Neural progenitor cell (in vitro differentiated cells): ENCODE results near the gene NDUFA8. TPM values are rescaled to one million over a fixed set of nuclear protein-coding genes. Genes with fewer than 3 reads are reported as not detected.

ENCODE experiments used
- DNase-seq: peaks from one replicate; pipeline ENCODE4 v3.0.0-alpha.2; 2016; ENCODE audit warnings: low spot score
- H2AFZ ChIP-seq: fragments of 200-600 bp; sonication (generic); replicated peaks from 2 replicates; pipeline ENCODE4 v1.6.1; 2016; ENCODE audit warnings: antibody characterized with exemption
- H3F3A ChIP-seq: fragments of 200-600 bp; sonication (generic); 2 replicates; pipeline ENCODE4 v1.6.1; 2016; ENCODE audit warnings: antibody characterized with exemption, low read depth
- H3K27ac ChIP-seq: fragments of 200-600 bp; sonication (generic); 2 replicates; pipeline ENCODE4 v1.5.1; 2016; ENCODE audit warnings: mild to moderate bottlenecking
- H3K27me3 ChIP-seq: fragments of 200-600 bp; sonication (generic); 2 replicates; pipeline ENCODE4 v1.6.1; 2016; ENCODE audit warnings: mild to moderate bottlenecking, moderate library complexity
- H3K36me3 ChIP-seq: fragments of 200-600 bp; sonication (generic); 2 replicates; pipeline ENCODE4 v1.5.1; 2016
- H3K4me1 ChIP-seq: fragments of 200-600 bp; sonication (generic); 2 replicates; pipeline ENCODE4 v1.6.1; 2016; ENCODE audit warnings: mixed run types
- H3K4me2 ChIP-seq: fragments of 200-600 bp; sonication (generic); 2 replicates; pipeline ENCODE4 v1.6.1; 2016
- H3K4me3 ChIP-seq: fragments of 200-600 bp; sonication (generic); 2 replicates; pipeline ENCODE4 v1.5.1; 2016
- H3K79me2 ChIP-seq: fragments of 200-600 bp; sonication (generic); 2 replicates; pipeline ENCODE4 v1.6.1; 2016; ENCODE audit warnings: low read depth
- H3K9ac ChIP-seq: fragments of 200-600 bp; sonication (generic); 2 replicates; pipeline ENCODE4 v1.6.1; 2016
- H3K9me3 ChIP-seq: fragments of 200-600 bp; sonication (generic); 2 replicates; pipeline ENCODE4 v1.5.1; 2016; ENCODE audit warnings: low read depth
- H4K20me1 ChIP-seq: fragments of 200-600 bp; sonication (generic); 2 replicates; pipeline ENCODE4 v1.6.1; 2016; ENCODE audit warnings: low read depth
- H3K27ac Mint-ChIP-seq: 3 replicates; pipeline ENCODE4 v1.8.0; 2021; ENCODE audit warnings: mixed read lengths
- H3K27me3 Mint-ChIP-seq: 2 replicates; pipeline ENCODE4 v1.8.0; 2022; ENCODE audit warnings: low read depth, mild to moderate bottlenecking, inconsistent platforms, moderate library complexity, mixed read lengths; ENCODE audit not compliant: insufficient read depth
- H3K36me3 Mint-ChIP-seq: 3 replicates; pipeline ENCODE4 v1.8.0; 2021; ENCODE audit warnings: mixed read lengths
- H3K4me1 Mint-ChIP-seq: 3 replicates; pipeline ENCODE4 v1.8.0; 2021; ENCODE audit warnings: mixed read lengths
- H3K4me3 Mint-ChIP-seq: 3 replicates; pipeline ENCODE4 v1.8.0; 2021; ENCODE audit warnings: mild to moderate bottlenecking, moderate library complexity, mixed read lengths
- H3K9me3 Mint-ChIP-seq: 3 replicates; pipeline ENCODE4 v1.8.0; 2020; ENCODE audit warnings: mixed read lengths
- EZH2 ChIP-seq: fragments of 200-600 bp; sonication (generic); IDR thresholded peaks from 2 replicates; pipeline ENCODE4 v1.6.1; 2017; ENCODE audit warnings: antibody characterized with exemption, mild to moderate bottlenecking, moderate library complexity
- EZH2phosphoT487 ChIP-seq: fragments of 200-600 bp; sonication (generic); IDR thresholded peaks from 2 replicates; pipeline ENCODE4 v1.6.1; 2017; ENCODE audit warnings: antibody characterized with exemption
- total RNA-seq: library from RNA; depleted of rRNA; stranded (reverse); fragments of >200 nt; gene quantifications from 2 replicates; pipeline ENCODE4 v1.2.3, GENCODE V29; 2015; ENCODE audit warnings: low replicate concordance
- TF ChIP-seq, protein P1 (sequence below): fragments of 200-600 bp; sonication (generic); IDR thresholded peaks from 2 replicates; pipeline ENCODE4 v1.5.1; 2017; ENCODE audit warnings: antibody characterized with exemption, mild to moderate bottlenecking

Gene NDUFA8
- total RNA-seq, 1 donor from 2014 or later: 49.6 TPM

DNA sequence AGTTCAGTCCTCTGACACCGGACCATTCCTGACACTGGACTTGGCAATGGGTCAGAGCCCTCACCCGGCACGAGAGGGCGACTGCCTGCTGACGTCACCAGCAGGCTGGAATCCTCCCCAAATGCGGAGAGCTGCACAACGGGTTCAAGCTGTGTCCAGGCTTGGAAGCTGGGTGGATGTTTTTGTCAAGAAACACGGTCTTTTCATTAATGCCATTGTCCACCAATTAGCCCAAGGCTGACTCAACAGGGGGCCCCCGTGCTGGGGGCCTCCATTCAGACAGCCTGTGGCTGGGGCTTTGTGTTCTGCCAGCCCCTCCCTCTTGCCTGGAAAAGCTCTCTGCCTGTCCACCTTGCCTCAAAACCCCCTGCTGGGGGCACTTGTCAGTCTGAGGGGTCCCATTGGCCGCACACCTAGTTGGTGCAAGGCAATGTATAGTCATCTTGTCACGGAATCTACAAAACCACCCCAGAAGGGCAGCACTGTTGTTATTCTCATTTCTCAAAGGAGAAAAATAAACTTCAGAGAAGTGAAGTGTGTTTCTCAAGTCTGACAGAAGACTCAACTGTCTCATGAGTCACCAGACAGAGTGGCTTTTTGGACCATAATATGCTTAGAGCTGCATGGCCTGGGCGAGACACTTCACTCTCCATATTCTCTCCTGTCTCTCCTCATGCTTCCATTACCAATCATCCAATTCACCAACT lies 24.6 kb downstream of the NDUFA8 start:
- peak; percentile 80 for DNase-seq
- no peak overlapping the region for H3K27ac Mint-ChIP-seq
- peaks cover 19% of the 10 kb centered on the region for H3K27me3 Mint-ChIP-seq

DNA sequence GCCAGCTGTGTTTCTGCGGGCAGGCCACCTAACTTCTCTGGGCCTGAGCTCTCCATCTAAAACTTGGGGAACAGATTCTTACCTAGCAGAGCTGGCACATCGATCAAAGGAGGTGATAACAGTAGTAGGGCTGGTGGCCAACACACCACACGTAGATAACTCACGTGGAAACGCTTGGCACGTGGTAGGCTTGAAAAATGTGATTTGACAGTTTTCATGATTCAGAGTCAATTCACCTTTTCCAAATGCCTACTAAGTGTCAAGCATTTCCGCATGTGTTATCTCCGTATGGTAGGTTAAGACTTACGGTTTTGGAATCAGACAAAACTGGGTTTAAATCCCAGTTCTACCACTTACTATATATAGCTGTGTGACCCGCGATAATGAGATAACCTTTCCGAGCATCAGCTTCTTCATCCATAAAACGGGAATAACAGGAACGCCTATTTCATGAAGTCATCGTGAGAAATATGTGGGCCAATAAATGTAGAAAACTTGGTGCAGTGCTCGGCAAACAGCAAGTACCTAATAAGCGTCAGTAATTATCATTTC lies 25.5 kb downstream of the NDUFA8 start:
- H3K4me1 Mint-ChIP-seq: peaks cover 31% of the 10 kb centered on the region
- no peaks in the 10 kb centered on the region for H3K9me3 Mint-ChIP-seq
- Histone ChIP-seq H3F3A (peaks cover 4% of the 10 kb centered on the region), H3K4me2 (no peak overlapping the region), H4K20me1 (peaks cover 45% of the 10 kb centered on the region), H3K4me1 (peaks cover 19% of the 10 kb centered on the region), H3K4me3 (no peak overlapping the region), H3K79me2 (no peaks in the 10 kb centered on the region), H3K36me3 (no peaks in the 10 kb centered on the region), H3K9me3 (no peaks in the 10 kb centered on the region), H3K27ac (no peak overlapping the region), H2AFZ (no peak overlapping the region), H3K27me3 (peaks cover 100% of the 10 kb centered on the region), H3K9ac (no peak overlapping the region)
- DNase-seq: no peak
- H3K27me3 Mint-ChIP-seq: peaks cover 26% of the 10 kb centered on the region
- TF ChIP-seq EZH2phosphoT487: no peak
- TF ChIP-seq, protein P1, sequence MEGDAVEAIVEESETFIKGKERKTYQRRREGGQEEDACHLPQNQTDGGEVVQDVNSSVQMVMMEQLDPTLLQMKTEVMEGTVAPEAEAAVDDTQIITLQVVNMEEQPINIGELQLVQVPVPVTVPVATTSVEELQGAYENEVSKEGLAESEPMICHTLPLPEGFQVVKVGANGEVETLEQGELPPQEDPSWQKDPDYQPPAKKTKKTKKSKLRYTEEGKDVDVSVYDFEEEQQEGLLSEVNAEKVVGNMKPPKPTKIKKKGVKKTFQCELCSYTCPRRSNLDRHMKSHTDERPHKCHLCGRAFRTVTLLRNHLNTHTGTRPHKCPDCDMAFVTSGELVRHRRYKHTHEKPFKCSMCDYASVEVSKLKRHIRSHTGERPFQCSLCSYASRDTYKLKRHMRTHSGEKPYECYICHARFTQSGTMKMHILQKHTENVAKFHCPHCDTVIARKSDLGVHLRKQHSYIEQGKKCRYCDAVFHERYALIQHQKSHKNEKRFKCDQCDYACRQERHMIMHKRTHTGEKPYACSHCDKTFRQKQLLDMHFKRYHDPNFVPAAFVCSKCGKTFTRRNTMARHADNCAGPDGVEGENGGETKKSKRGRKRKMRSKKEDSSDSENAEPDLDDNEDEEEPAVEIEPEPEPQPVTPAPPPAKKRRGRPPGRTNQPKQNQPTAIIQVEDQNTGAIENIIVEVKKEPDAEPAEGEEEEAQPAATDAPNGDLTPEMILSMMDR: no peak
- no peak for TF ChIP-seq EZH2
- no peak overlapping the region for H3K27ac Mint-ChIP-seq
- no peak overlapping the region for H3K4me3 Mint-ChIP-seq
- H3K36me3 Mint-ChIP-seq: no peaks in the 10 kb centered on the region

More for the DNA sequence above, 24.6 kb downstream of the NDUFA8 start:
- H4K20me1 ChIP-seq: peaks cover 45% of the 10 kb centered on the region
- H3F3A ChIP-seq: peaks cover 4% of the 10 kb centered on the region
- H3K9me3 Mint-ChIP-seq: no peaks in the 10 kb centered on the region
- H3K4me1 ChIP-seq: peaks cover 19% of the 10 kb centered on the region
- no peaks in the 10 kb centered on the region for H3K9me3 ChIP-seq
- H3K36me3 Mint-ChIP-seq: no peaks in the 10 kb centered on the region
- H3K4me1 Mint-ChIP-seq: peaks cover 31% of the 10 kb centered on the region
- no peak overlapping the region for H2AFZ ChIP-seq
- no peaks in the 10 kb centered on the region for H3K36me3 ChIP-seq
- no peak overlapping the region for H3K27ac ChIP-seq
- H3K79me2 ChIP-seq: no peaks in the 10 kb centered on the region
- H3K4me3 Mint-ChIP-seq: no peak overlapping the region
- H3K4me2 ChIP-seq: peak overlapping the region; percentile 52
- H3K9ac ChIP-seq: no peak overlapping the region
- TF ChIP-seq, protein P1: peak; percentile 10
- peak; percentile 96 for TF ChIP-seq EZH2phosphoT487
- TF ChIP-seq EZH2: no peak
- H3K27me3 ChIP-seq: peaks cover 100% of the 10 kb centered on the region
- H3K4me3 ChIP-seq: no peak overlapping the region

DNA sequence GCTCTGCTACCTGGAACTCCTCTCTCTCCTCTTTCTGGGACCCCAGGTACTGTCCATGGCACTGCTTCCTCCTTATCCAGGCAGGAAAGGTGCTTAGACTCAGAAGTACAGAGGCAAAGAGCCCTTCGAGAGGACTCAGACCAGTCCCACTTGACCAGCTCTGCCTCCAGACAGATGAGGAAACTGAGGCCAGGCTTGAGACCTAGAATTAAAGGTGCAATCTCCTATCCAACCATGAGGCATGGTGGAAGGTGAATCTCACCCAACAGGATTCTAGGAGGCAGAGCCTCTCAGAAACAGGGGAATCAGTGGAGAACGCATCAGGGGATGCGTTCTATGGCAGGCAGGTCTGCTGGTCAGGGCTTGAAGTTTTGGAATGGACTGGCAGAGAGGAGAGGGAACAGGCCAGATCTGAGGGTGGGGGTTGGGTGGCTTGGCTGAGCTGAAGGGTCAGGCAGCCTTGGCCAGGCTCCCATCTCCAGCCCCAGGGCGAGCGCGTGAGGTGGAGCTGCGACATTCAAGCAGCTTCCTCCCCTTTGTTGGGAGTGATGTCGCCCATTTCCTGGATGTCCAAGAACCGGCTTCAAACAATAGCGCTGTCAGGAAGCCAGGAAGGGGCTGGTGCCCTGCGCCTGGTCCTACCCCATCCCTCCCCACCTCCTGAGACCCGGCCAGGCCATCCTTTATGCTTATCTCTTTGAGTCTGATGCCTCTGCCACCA lies 26.2 kb downstream of the NDUFA8 start:
- Mint-ChIP-seq H3K27me3 (peaks cover 26% of the 10 kb centered on the region), H3K4me3 (no peak overlapping the region), H3K27ac (peak overlapping the region; percentile 81), H3K36me3 (no peaks in the 10 kb centered on the region), H3K9me3 (no peaks in the 10 kb centered on the region), H3K4me1 (peaks cover 31% of the 10 kb centered on the region)
- Histone ChIP-seq H3K4me3 (no peak overlapping the region), H3K4me1 (peaks cover 19% of the 10 kb centered on the region), H3F3A (peaks cover 4% of the 10 kb centered on the region), H3K9ac (no peak overlapping the region), H4K20me1 (peaks cover 45% of the 10 kb centered on the region), H3K9me3 (no peaks in the 10 kb centered on the region), H3K36me3 (no peaks in the 10 kb centered on the region), H3K27ac (no peak overlapping the region), H3K4me2 (no peak overlapping the region), H3K27me3 (peaks cover 100% of the 10 kb centered on the region), H2AFZ (no peak overlapping the region), H3K79me2 (no peaks in the 10 kb centered on the region)
- no peak for TF ChIP-seq EZH2phosphoT487
- TF ChIP-seq, protein P1: no peak
- no peak for TF ChIP-seq EZH2
- DNase-seq: no peak
